ENCODE measurements around the gene RTKN2. TPM values are rescaled to one million over a fixed set of nuclear protein-coding genes. Genes with fewer than 3 reads are reported as not detected.

The RTKN2 gene
- total and polyA plus RNA-seq, 9 of the 15 experiments (the other 6 are each of a cell fraction or from before 2014, with no cell fraction given), result 0.03 to 0.11 (median 0.05) TPM; not detected in 2

- no peak overlapping the region for H3K4me3 ChIP-seq
- intact Hi-C loops (cut with micrococcal nuclease), result no loop called here
- H3K79me2 ChIP-seq (ENCODE audit: control insufficient read depth, insufficient read depth, low read length), result no peaks in the 10 kb centered on the region
- H3K27me3 ChIP-seq (ENCODE audit: control insufficient read depth in 2 of 2, insufficient read depth in 2 of 2, low read length in 2 of 2), result peaks cover 0 to 4% of the 10 kb centered on the region in 2 experiments; a peak in 1 of 5 replicates
- DNase-seq (ENCODE audit: extremely low read depth in 1 of 4, low spot score in 3 of 4), result no peak
- no peak overlapping the region for H3K27ac ChIP-seq (ENCODE audit: extremely low read depth, low read depth, low read length)
- no peaks in the 10 kb centered on the region for H3K4me1 ChIP-seq (replicated peaks in 1 of 2; ENCODE audit: control insufficient read depth in 2 of 2, insufficient read depth in 2 of 2, low read length in 2 of 2)
- H3K4me2 ChIP-seq (ENCODE audit: insufficient read depth, low read length), result no peak overlapping the region
- CTCF ChIA-PET (ENCODE audit: low intra/inter-chr PET ratio), result no interaction called here
- H2AFZ ChIP-seq (ENCODE audit: low read depth, low read length), result no peak overlapping the region
- POLR2A ChIA-PET, result no interaction called here
- in situ Hi-C loops (cut with MboI), result no loop called here
- no peak for FAIRE-seq
- H3K9me3 ChIP-seq (replicated peaks; ENCODE audit: control insufficient read depth, insufficient read depth, low read depth, low read length), result no peaks in the 10 kb centered on the region
- TF ChIP-seq TRIM25 (IDR thresholded peaks at IDR 0.05; ENCODE audit: borderline replicate concordance) (no peak), BACH1 (tag; IDR thresholded peaks at IDR 0.05) (no peak), LCOR (CRISPR knock-in tag; IDR thresholded peaks at IDR 0.05) (no peak), SMAD2 (IDR thresholded peaks at IDR 0.05; ENCODE audit: low read depth, low read length) (no peak), KLF13 (tag; IDR thresholded peaks at IDR 0.05; ENCODE audit: borderline replicate concordance, low read depth) (no peak), RAD21 (CRISPR knock-in tag; conservative IDR thresholded peaks at IDR 0.05 in 1 of 2, IDR thresholded peaks at IDR 0.05 in 1 of 2) (no peak), BRF2 (IDR thresholded peaks at IDR 0.05; ENCODE audit: borderline replicate concordance, insufficient read depth, insufficient read length) (no peak), NCOA6 (IDR thresholded peaks at IDR 0.05) (no peak), SRSF1 (IDR thresholded peaks at IDR 0.05; ENCODE audit: low read depth, low read length) (no peak), SRSF7 (optimal IDR thresholded peaks at IDR 0.05; ENCODE audit: low read depth, low read length) (no peak), DDX20 (tag; IDR thresholded peaks at IDR 0.05; ENCODE audit: low read depth) (no peak), ETV6 (IDR thresholded peaks at IDR 0.05; ENCODE audit: borderline replicate concordance in 1 of 2, low read depth in 2 of 2, low read length in 1 of 2) (no peak), ETV6 (CRISPR knock-in tag; IDR thresholded peaks at IDR 0.05; ENCODE audit: borderline replicate concordance) (no peak), ETV5 (CRISPR knock-in tag; IDR thresholded peaks at IDR 0.05; ENCODE audit: low read depth) (no peak)
- WGBS (ENCODE audit: insufficient coverage, low coverage, missing lambda C conversion rate), result 5% methylated on average over 5 of the region's 5 CpGs
- H4K20me1 ChIP-seq (replicated peaks; ENCODE audit: control insufficient read depth, insufficient read depth, low read length), result no peaks in the 10 kb centered on the region
- H3K9me1 ChIP-seq (ENCODE audit: control insufficient read depth, insufficient read depth, low read length), result no peaks in the 10 kb centered on the region
- ATAC-seq, result no peak
- H3K9ac ChIP-seq (ENCODE audit: insufficient read depth in 1 of 2, low read depth in 2 of 2, low read length in 2 of 2), result no peak overlapping the region
- BruUV-seq (replicated peaks), result no TSS peak
- no peaks in the 10 kb centered on the region for H3K36me3 ChIP-seq (ENCODE audit: control insufficient read depth, insufficient read depth, low read length)
These were observed 84.5 kb downstream of the RTKN2 start for GRCh38 chr10:62183857-62184795.

All from K562 (cell line).